ENCODE measurements around the gene CPSF6. TPM values are rescaled to one million over a fixed set of nuclear protein-coding genes. Genes with fewer than 3 reads are reported as not detected.

Gene CPSF6
- total and polyA plus RNA-seq, 11 donors: 13.4 to 34.8 (median 29.9) TPM

DNA sequence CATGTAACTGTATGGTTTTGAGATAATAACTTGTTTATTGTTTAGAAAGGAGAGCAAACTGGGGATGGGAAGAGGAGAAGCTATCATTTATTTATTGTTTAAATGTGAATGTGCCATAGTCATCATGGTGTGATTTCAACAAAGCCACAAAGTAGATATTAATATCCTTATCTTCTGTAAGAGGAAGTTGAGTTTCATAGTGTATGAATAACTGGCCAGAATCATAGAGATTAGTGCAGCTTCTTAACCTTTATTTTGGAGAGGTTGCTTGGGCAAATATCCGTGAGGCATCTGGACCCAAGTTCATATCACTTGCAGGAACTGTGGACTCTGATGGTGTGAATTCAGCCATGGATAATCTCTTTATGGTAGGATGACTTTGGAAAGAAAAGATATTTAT lies 82.0 kb downstream of the CPSF6 start:
- H3K27ac ChIP-seq: no peak overlapping the region
- H3K4me3 ChIP-seq: no peak overlapping the region
- ATAC-seq (no peak), DNase-seq (no peak)
- H3K36me3 ChIP-seq: no peaks in the 10 kb centered on the region
- TF ChIP-seq, protein P1, sequence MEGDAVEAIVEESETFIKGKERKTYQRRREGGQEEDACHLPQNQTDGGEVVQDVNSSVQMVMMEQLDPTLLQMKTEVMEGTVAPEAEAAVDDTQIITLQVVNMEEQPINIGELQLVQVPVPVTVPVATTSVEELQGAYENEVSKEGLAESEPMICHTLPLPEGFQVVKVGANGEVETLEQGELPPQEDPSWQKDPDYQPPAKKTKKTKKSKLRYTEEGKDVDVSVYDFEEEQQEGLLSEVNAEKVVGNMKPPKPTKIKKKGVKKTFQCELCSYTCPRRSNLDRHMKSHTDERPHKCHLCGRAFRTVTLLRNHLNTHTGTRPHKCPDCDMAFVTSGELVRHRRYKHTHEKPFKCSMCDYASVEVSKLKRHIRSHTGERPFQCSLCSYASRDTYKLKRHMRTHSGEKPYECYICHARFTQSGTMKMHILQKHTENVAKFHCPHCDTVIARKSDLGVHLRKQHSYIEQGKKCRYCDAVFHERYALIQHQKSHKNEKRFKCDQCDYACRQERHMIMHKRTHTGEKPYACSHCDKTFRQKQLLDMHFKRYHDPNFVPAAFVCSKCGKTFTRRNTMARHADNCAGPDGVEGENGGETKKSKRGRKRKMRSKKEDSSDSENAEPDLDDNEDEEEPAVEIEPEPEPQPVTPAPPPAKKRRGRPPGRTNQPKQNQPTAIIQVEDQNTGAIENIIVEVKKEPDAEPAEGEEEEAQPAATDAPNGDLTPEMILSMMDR (IDR thresholded peaks at IDR 0.05): no peak
- no peak for TF ChIP-seq POLR2A (IDR thresholded peaks at IDR 0.05)
- no peaks in the 10 kb centered on the region for H3K4me1 ChIP-seq
- intact Hi-C loops (cut with DNase I): no loop called here
- H3K27me3 ChIP-seq: peaks cover 0 to 3% (median 0%) of the 10 kb centered on the region in 9 donors
- WGBS, 4 donors: 65 to 79% (median 76%) methylated on average over 1 of the region's 1 CpG
- H3K9me3 ChIP-seq: peaks cover 0 to 15% (median 0%) of the 10 kb centered on the region in 12 donors

MicroRNAs within 50 kb of the gene (microRNA counts, 767-probe panel; counts per million panel counts)
- 0 to 71.6 counts per million in 2 donors for microRNA hsa-miR-1279

Small RNA genes lying within 50 kb of the gene (microRNA-seq; reads per million reads assigned to microRNA genes)
- gene MIR1279: 0 reads per million in 4 donors

Other genes with a start within 250 kb of the CPSF6 start
- gene LYZ, start 108.8 kb downstream of the CPSF6 start, total RNA-seq: 100 to 1,000 TPM in 2 of 9 donors, 10 to 100 TPM in 4, 1 to 10 TPM in 3; 2.4 to 316 (median 18.2) TPM
- 10 to 100 TPM in 1 of 2 donors, 1 to 10 TPM in 1; 4.6 to 13.8 TPM for gene LYZ, start 108.8 kb downstream of the CPSF6 start, polyA plus RNA-seq
- 10 to 100 TPM in 4 of 9 donors, 1 to 10 TPM in 5; 6.7 to 45.0 (median 9.9) TPM for gene YEATS4, start 120.2 kb downstream of the CPSF6 start, total RNA-seq
- 10 to 100 TPM in 1 of 2 donors, 1 to 10 TPM in 1; 4.0 to 20.9 TPM for gene YEATS4, start 120.2 kb downstream of the CPSF6 start, polyA plus RNA-seq
- 10 to 100 TPM; 14.8 to 33.9 (median 21.4) TPM for gene FRS2, start 230.8 kb downstream of the CPSF6 start, total RNA-seq
- 10 to 100 TPM in 1 of 2 donors, 1 to 10 TPM in 1; 2.6 to 10.6 TPM for gene FRS2, start 230.8 kb downstream of the CPSF6 start, polyA plus RNA-seq

All from heart left ventricle (tissue), 16 donors.